Activated T-helper 1 cell treated with Interleukin-2 at 50 U/mL for 16 hours (primary cell): ENCODE results near the gene NMNAT3.

Experiments used
- DNase-seq: peaks from one replicate; pipeline ENCODE4 v3.0.0-alpha.2; 2020; ENCODE audit warnings: low read depth

The NMNAT3 gene

GRCh38 chr3:139541532-139542288 lies 136.1 kb downstream of the NMNAT3 start:
- no peak for DNase-seq

GRCh38 chr3:139540651-139541531 lies 136.9 kb downstream of the NMNAT3 start:
- DNase-seq, result no peak

- DNase-seq, result no peak
These were observed 139.0 kb downstream of the NMNAT3 start for GRCh38 chr3:139538733-139539132.

- DNase-seq, result no peak
These were observed 139.8 kb downstream of the NMNAT3 start for GRCh38 chr3:139537795-139538621.

- DNase-seq, result no peak
These were observed 140.4 kb downstream of the NMNAT3 start for GRCh38 chr3:139537361-139537760.

GRCh38 chr3:139534992-139535879 lies 142.5 kb downstream of the NMNAT3 start:
- no peak for DNase-seq

GRCh38 chr3:139534455-139534812 lies 143.3 kb downstream of the NMNAT3 start:
- no peak for DNase-seq

GRCh38 chr3:139533781-139534454 lies 143.9 kb downstream of the NMNAT3 start:
- no peak for DNase-seq

GRCh38 chr3:139532976-139533375 lies 144.8 kb downstream of the NMNAT3 start:
- no peak for DNase-seq

GRCh38 chr3:139530717-139531116 lies 147.1 kb downstream of the NMNAT3 start:
- DNase-seq, result no peak

- no peak for DNase-seq
These were observed 148.1 kb downstream of the NMNAT3 start for GRCh38 chr3:139529662-139530061.

GRCh38 chr3:139528924-139529323 lies 148.8 kb downstream of the NMNAT3 start:
- no peak for DNase-seq

GRCh38 chr3:139528281-139528680 lies 149.5 kb downstream of the NMNAT3 start:
- DNase-seq, result no peak

- DNase-seq, result no peak
These were observed 150.5 kb downstream of the NMNAT3 start for GRCh38 chr3:139527265-139527664.

GRCh38 chr3:139526146-139526545 lies 151.6 kb downstream of the NMNAT3 start:
- no peak for DNase-seq

- no peak for DNase-seq
These were observed 152.7 kb downstream of the NMNAT3 start for GRCh38 chr3:139524841-139525636.

GRCh38 chr3:139523718-139524117 lies 154.1 kb downstream of the NMNAT3 start:
- DNase-seq, result no peak

GRCh38 chr3:139523166-139523565 lies 154.6 kb downstream of the NMNAT3 start:
- no peak for DNase-seq

- DNase-seq, result no peak
These were observed 155.4 kb downstream of the NMNAT3 start for GRCh38 chr3:139522421-139522820.

GRCh38 chr3:139521816-139522215 lies 156.0 kb downstream of the NMNAT3 start:
- DNase-seq, result no peak
